Prostate gland (tissue), 2 donors: Measurements from ENCODE around the gene SKOR1. TPM values are rescaled to one million over a fixed set of nuclear protein-coding genes. Genes with fewer than 3 reads are reported as not detected.

ENCODE experiments used
- DNase-seq: peaks from one replicate; pipeline ENCODE4 v3.0.0-alpha.2; 2019; ENCODE audit warnings: low spot score
- H3K27ac ChIP-seq, 2 donors: fragments of 200-600 bp; sonication (generic); 2 replicates each; pipeline ENCODE4 v1.5.1; 2017 to 2019
- H3K27me3 ChIP-seq: fragments of 200-600 bp; sonication (generic); replicated peaks from 2 replicates; pipeline ENCODE4 v1.5.1; 2019; ENCODE audit not compliant: insufficient read depth
- H3K36me3 ChIP-seq, 2 donors: fragments of 200-600 bp; sonication (generic); 1 replicate in 1 of 2; 2 replicates in 1 of 2; pipeline versions ENCODE4 v1.5.1 to v1.8.1; 2017 to 2019
- H3K4me1 ChIP-seq: fragments of 200-600 bp; sonication (generic); replicated peaks from 2 replicates; pipeline ENCODE4 v1.5.1; 2019
- H3K4me3 ChIP-seq, 2 donors: fragments of 200-600 bp; sonication (generic); 2 replicates each; pipeline ENCODE4 v1.5.1; 2017 to 2019
- H3K9me3 ChIP-seq: fragments of 200-600 bp; sonication (generic); 2 replicates; pipeline ENCODE4 v1.5.1; 2017
- POLR2A ChIP-seq: fragments of 450-650 bp; IDR thresholded peaks from one replicate; pipeline ENCODE4 v1.6.1; 2016; ENCODE audit warnings: antibody characterized with exemption, mild to moderate bottlenecking
- POLR2AphosphoS5 ChIP-seq: sonication (generic); formaldehyde crosslinking; IDR thresholded peaks from one replicate; pipeline ENCODE4 v1.6.1; 2017; ENCODE audit warnings: antibody characterized with exemption
- WGBS: methylation state at CpG from one replicate; pipeline ENCODE4 v1.1.5; 2018; 5-methylcytosine and 5-hydroxymethylcytosine counted together
- intact Hi-C: fragments of 100-400 bp; cut with DNase I; formaldehyde crosslinking; loops from one replicate; pipeline ENCODE4 v1.14.2; 2022
- total RNA-seq, 2 donors: library from RNA; depleted of rRNA; stranded (reverse); fragments of >200 nt; gene quantifications; one replicate each; pipeline ENCODE4 v1.1.0, GENCODE V29; 2016
- TF ChIP-seq, protein P1 (sequence below), 4 experiments: fragments of 200-600 bp in 2 of 4; fragments of 450-650 bp in 2 of 4; sonication (generic) in 2 of 4; IDR thresholded peaks; 1 replicate in 3 of 4; 2 replicates in 1 of 4; pipeline ENCODE4 v1.5.1; 2016 to 2019; ENCODE audit warnings: antibody characterized with exemption in 4 of 4, mild to moderate bottlenecking in 2 of 4, moderate library complexity in 2 of 4

The SKOR1 gene
- total RNA-seq, 2 donors from 2014 or later: 0.59 to 1.7 TPM

DNA sequence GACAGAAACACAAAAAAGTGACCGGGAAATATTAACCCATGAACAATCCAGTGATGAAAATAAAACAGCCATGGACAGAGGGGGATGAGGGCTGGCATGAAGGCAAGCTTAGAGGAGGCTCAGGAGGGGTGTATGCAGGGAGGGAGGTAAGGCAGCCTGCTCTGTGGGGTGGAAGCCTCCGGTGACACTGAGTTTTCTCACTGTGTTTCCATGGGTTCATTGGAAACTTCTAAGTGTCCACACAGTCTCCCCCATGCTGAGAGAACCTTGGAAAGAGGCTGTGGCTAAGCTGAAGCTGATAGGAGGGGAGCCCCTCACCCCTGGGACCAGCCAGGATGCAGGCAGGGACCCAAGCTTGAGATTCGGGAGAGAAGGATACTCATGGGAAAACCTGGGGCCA is 6.8 kb upstream of the SKOR1 start:
- intact Hi-C loops: no loop called here
- no peak for DNase-seq
- H3K27ac ChIP-seq: no peak overlapping the region
- no peaks in the 10 kb centered on the region for H3K36me3 ChIP-seq
- TF ChIP-seq POLR2A: no peak
- TF ChIP-seq, protein P1, sequence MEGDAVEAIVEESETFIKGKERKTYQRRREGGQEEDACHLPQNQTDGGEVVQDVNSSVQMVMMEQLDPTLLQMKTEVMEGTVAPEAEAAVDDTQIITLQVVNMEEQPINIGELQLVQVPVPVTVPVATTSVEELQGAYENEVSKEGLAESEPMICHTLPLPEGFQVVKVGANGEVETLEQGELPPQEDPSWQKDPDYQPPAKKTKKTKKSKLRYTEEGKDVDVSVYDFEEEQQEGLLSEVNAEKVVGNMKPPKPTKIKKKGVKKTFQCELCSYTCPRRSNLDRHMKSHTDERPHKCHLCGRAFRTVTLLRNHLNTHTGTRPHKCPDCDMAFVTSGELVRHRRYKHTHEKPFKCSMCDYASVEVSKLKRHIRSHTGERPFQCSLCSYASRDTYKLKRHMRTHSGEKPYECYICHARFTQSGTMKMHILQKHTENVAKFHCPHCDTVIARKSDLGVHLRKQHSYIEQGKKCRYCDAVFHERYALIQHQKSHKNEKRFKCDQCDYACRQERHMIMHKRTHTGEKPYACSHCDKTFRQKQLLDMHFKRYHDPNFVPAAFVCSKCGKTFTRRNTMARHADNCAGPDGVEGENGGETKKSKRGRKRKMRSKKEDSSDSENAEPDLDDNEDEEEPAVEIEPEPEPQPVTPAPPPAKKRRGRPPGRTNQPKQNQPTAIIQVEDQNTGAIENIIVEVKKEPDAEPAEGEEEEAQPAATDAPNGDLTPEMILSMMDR (IDR thresholded peaks at IDR 0.05): no peak
- H3K4me3 ChIP-seq: no peak overlapping the region
- no peaks in the 10 kb centered on the region for H3K9me3 ChIP-seq
- WGBS: 74% methylated on average over 3 of the region's 3 CpGs
- no peaks in the 10 kb centered on the region for H3K4me1 ChIP-seq
- peaks cover 35% of the 10 kb centered on the region for H3K27me3 ChIP-seq

DNA sequence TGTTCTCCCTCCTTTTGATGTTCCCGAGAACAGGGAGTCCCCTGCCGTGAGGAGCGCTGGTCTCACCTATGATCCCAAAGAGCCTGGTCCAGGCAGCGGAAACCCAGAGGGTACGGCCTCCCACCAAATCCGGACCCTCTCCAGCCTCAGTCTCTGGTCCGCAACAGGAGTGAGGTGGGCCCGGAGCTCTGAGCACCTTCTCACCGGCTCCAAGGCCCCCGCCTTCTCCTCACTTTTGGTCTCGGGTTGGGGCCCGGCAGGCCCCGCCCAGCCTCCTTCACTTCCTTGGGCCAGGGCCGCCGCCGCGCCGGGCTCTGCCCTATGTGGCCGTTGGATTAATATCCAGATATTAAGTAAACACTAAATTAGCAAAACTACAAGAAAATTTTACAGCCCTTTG is 5.7 kb upstream of the SKOR1 start:
- WGBS: 17% methylated on average over 19 of the region's 19 CpGs
- H3K27ac ChIP-seq: no peak overlapping the region
- TF ChIP-seq, protein P1 (IDR thresholded peaks at IDR 0.05): no peak
- TF ChIP-seq POLR2A (no peak), POLR2AphosphoS5 (no peak)
- intact Hi-C loops: no loop called here
- H3K4me3 ChIP-seq: no peak overlapping the region
- no peaks in the 10 kb centered on the region for H3K36me3 ChIP-seq
- no peak for DNase-seq
- no peaks in the 10 kb centered on the region for H3K4me1 ChIP-seq
- peaks cover 46% of the 10 kb centered on the region for H3K27me3 ChIP-seq
- H3K9me3 ChIP-seq: no peaks in the 10 kb centered on the region

DNA sequence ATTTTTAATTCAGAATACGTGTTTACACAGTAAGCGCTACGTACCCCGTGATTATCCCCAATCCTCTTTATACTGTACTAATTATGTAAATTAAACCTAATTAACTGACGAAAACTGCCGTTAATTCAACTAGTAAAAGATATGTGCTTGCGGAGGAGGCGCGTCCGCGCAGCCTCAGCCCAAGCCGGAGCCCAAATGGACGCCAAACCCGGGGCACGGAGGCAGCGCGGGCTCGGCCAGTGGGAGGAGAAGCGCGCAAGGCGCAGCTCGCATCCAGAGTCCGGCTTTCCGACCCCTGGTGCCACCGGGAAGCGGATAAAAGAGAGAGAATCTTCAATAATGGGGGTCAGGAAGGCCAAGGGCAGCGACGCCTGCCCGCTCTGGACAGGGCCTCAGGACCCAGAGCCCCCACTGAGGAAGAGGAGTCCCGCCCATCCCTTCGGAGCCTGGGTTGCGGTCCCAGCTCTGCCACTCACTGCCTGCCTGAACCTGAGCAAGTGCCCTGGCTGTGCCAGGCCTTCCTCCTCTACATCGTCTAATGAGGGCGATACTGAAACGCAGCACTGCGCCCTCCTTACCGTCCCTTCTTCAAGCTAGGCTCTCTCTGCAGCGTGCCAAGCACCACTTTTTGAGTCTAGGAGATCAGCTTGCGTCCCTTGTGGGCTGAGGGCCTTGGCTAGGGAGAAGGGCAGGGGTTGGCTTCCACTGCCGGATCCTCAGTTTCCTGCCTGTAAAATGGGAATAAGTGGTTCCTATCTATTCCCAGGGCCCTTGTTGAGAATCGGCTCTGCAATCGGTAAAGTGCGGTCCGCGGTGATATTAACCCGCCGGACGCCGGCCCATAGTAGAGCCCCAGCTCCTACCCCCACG is 5.0 kb upstream of the SKOR1 start:
- Histone ChIP-seq H3K27ac (no peak overlapping the region), H3K27me3 (peaks cover 48% of the 10 kb centered on the region), H3K9me3 (no peaks in the 10 kb centered on the region), H3K4me3 (no peak overlapping the region), H3K36me3 (no peaks in the 10 kb centered on the region), H3K4me1 (no peaks in the 10 kb centered on the region)
- DNase-seq: no peak
- 9% methylated on average over 50 of the region's 50 CpGs for WGBS
- intact Hi-C loops: no loop called here
- TF ChIP-seq, protein P1 (IDR thresholded peaks at IDR 0.05): no peak
- TF ChIP-seq POLR2AphosphoS5 (no peak), POLR2A (no peak)

DNA sequence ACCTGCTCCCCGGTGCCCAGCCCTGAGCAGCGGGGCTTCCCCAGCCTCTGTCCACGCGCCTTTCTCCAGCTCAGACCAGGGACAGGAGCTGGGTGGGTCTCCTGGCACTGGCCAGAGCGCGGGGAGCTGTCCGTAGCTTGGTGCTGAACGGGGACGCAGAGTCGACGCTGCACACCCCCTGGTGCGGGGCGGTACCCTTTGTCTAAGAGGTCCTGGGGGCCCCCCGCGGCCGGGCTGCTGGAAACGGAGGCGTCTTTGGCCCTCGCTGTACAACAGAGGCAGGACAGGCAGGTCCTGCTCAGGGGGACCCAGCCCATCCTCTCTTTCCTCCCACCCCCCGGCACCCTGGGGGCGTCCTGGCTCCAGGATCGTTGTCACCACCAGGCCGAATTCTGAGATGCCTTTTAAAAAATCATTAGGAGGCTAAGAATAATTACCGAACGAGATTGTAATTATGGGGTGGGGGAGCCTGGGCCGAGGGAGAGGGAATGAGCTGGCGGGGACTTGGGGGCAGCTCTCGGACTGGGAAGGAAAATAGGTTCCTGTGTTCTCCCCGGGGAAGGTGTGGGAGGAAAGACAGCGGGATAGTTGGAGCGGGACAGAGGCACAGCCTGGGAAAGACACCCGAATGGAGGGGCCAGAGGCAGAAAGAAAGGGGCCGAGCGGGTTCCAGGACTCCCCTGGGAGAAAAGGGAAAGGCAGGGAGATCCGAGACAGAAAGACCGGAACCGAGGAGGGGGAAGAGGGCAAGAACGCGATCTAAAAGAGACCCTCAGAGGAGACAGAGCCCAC is 4.1 kb upstream of the SKOR1 start:
- no peak overlapping the region for H3K27ac ChIP-seq
- TF ChIP-seq POLR2AphosphoS5 (no peak), POLR2A (no peak)
- TF ChIP-seq, protein P1 (IDR thresholded peaks at IDR 0.05): no peak
- intact Hi-C loops: no loop called here
- no peak for DNase-seq
- WGBS: 5% methylated on average over 39 of the region's 39 CpGs
- no peak overlapping the region for H3K4me3 ChIP-seq
- H3K27me3 ChIP-seq: peaks cover 56% of the 10 kb centered on the region
- H3K4me1 ChIP-seq: peaks cover 4% of the 10 kb centered on the region
- no peaks in the 10 kb centered on the region for H3K9me3 ChIP-seq
- no peaks in the 10 kb centered on the region for H3K36me3 ChIP-seq
